GM12892 (cell line): Measurements from ENCODE around the gene BASP1.
"Not testable (repeated sequence)": the region's sequence is repeated elsewhere in the genome, so short reads cannot be mapped to it uniquely, and the experiment has no call there.

Source experiments
- POLR2A ChIP-seq: IDR thresholded peaks from 2 replicates; pipeline ENCODE4 v1.6.1; 2011; ENCODE audit warnings: low read depth, low read length, control low read depth
- POLR2AphosphoS5 ChIP-seq: IDR thresholded peaks from 2 replicates; pipeline ENCODE4 v1.6.1; 2011; ENCODE audit warnings: low read depth, low read length, control low read depth
- TAF1 ChIP-seq: IDR thresholded peaks from 2 replicates; pipeline ENCODE4 v1.6.1; 2011; ENCODE audit warnings: low read depth, mild to moderate bottlenecking, control low read depth, low read length, borderline replicate concordance

DNA sequence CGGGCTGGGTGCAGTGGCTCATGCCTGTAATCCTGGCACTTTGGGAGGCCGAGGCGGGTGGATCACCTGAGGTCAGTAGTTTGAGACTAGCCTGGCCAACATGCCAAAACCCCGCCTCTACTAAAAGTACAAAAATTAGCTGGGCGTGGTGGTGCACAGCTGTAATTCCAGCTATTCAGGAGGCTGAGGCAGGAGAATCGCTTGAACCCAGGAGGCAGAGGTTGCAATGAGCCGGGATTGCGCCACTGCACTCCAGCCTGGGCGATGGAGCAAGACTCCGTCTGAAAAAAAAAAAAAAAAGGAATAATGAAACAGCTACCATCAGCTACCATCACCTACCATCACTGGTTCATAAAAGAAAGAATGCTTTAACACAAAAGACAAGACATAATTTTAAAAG is 25.9 kb upstream of the BASP1 start:
- not testable (repeated sequence) for TF ChIP-seq POLR2A, TAF1, POLR2AphosphoS5
